ENCODE results near the gene DISP3.

Gene DISP3

DNA sequence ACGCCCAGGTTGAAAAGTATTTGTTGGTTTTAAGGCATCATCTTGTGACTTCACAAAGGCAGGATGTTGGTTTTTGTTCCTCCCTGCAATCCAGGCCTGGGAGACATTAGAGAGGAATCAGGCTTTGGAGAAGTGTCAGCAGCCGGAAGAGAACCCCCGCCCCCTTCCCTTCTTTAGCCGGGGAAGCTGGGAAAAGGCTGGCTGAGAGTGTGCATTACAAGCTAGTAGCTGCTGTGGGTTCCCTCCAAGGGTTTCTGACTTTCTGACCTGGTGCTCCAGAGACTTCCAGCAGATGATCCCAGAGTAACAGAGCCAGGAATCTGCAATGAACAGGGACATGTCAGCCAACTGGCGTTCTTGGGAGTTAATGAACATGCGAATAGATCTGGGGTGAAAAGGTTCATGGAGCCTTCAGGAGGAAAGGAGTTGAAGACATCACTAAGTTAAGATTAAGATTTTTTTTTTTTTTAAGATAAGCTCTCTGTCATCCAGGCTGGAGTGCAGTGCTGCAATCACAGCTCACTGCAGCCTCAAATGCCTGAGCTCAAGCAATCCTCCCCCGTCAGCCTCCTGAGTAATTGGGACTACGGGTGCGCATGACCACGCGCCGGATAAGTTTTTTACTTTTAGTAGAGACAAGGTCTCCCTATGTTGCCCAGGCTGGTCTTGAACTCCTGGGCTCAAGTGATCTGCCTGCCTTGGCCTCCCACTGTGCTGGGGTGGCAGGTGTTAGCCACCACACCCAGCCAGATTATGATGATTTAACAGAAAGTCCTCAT lies 7.5 kb downstream of the DISP3 start:
- no peak for DNase-seq (ENCODE audit: low read depth in 2 of 2)

DNA sequence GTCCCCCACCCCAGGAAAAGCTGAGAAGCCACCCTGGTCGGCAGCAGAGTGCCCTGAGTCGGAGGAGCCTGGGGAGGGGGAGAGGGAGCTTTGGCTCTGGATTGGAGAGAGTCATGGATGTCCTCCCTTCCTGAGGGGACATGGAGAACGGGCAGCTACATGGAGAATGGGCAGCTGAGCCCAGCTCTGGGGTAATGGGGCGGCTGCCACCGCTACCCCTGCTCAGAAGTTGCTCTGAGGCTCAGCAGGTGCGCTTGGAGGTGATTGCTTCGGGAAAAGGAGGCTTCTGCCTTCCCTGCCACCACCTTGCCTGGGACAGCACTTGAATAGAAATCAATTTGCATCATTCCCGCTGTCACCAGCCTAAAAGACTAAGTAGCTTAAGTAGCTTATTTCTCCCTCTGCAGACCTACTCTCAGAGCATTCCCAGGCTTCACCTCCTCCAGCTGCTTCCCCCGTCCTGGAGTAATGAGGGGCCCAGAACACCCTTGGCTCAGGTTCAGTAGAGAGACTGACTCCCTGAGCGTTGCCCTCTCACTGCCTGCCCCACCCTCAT lies 8.3 kb downstream of the DISP3 start:
- no peak for DNase-seq (ENCODE audit: low read depth in 2 of 2)

DNA sequence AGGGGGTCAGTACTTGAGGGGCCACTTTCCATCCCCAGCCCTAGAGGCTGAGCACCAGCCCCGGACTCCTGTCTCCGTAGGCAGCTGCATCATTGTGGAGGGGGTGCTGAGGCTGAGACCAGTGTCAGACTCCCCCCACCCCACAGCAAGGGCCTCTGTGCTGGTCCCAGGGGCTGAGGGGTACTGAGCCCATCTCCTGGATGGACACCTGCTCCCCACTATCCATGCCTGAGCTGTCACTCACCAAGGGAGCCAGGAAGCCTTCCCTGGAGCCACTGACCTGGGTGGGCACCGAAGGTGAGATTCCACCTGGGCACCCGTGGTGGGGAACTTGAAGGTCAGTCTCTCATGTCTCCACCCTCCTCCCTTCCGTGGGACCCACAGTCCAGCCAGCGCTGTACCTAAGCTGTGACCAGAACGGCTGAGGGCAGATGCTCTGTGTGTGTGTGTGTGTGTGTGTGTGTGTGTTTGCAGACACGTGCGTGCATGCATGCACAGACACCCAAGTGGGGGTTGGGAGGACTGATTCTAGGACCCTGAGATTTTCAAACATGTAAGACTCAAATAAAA lies 9.3 kb downstream of the DISP3 start:
- no peak for DNase-seq (ENCODE audit: low read depth in 2 of 2)

DNA sequence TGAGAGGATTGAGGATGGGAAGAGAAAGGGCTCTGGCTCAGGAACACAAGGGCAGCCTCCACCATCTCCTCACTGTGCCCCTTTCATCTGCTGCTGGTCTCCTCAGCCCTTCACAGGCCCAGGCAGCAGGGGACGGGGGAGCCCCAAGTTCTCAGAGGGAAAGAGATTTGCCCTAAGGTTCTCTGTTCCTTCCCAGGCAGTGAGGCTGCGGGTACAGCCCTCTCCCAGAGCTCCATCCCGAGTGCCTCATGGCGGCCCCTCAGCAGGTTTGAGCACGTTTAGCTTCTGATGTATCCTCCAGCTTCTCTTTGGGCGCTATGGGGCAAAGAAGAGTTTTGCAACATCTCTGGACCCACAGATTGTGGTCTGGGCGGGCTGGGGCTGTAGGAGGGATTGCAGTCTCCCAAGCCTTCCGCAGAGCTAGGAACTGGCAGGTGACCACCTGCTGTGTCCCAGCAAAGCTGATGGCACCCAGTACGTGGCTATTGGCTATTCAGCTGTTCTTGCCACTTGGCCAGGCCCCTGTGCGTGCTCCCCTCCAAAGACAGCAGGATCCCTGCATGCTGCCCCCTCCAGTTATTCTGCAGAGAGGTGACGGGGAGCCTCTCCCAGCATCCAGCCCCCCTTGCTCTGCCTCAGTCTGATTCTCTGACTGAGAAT lies 10.1 kb downstream of the DISP3 start:
- DNase-seq (ENCODE audit: low read depth in 2 of 2) = no peak

DNA sequence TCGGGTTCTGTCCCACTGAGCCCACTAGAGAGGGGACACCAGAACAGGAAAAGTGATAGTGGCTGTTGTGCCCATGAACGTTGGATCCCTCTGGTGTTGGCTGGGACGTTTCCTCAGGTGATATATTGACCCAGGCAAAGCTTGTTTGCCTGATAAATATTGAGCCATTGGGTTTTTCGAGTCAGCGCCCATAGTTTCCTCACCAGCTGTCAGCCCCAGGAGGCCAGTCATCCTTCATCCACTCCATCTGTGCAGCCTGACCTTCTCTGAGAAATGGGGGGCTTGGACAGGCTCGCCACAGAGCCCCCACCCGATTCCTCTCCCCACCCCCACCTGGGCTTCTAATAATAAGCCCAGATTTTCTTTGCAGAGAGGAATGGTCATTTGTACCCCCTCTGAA lies 13.3 kb downstream of the DISP3 start:
- no peak for DNase-seq (ENCODE audit: low read depth in 2 of 2)

DNA sequence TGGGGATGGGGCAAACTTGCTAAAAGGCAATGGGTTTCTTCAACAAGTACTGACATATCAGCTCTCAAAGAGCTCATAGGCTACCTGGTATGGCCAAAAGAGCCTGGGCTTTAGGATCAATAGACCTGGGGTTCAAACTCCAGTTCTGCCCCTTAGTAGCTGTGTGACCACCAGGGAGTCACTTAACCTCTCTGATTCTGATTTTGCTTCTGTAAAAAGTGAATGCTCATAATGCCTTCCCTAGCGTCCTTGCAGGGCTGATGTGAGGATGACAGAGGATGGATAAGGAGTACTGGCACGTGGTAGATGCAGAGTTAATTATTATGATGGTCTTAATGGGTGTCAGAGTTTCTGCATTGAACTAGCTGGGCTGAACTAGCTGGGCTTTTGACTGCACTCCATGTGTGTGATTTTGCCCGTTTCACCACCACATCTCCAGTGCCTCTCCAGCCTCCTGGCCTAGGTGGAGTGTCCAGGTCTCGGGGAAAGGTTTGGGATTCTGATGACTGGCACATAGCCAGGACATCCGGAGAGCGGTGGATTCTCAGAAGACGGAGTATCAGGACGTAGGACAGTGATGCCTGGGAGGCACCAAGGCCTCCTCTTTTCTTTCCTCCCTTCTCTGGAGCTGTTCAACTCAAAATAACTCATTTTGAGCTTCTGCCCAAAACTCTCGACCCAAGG lies 15.2 kb downstream of the DISP3 start:
- no peak for DNase-seq (ENCODE audit: low read depth in 2 of 2)

DNA sequence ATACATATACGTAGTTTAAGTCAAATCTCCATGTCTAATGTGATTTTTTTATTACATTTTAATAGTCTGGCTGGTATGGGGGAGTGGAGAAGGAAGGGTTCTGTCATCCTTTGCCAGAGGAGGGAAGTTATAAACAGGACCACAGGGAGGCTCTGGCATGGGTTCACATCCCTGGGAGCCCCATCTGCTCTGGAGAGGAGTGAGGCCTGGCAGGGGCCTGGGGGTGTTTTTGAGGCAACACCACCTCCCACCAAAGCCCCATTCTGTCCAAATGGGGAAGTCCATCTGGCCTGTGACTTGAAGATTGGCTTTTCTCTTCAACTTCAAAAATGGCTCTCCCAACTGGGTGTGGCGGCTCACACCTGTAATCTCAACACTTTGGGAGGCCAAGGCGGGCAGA lies 15.8 kb downstream of the DISP3 start:
- no peak for DNase-seq (ENCODE audit: low read depth in 2 of 2)

DNA sequence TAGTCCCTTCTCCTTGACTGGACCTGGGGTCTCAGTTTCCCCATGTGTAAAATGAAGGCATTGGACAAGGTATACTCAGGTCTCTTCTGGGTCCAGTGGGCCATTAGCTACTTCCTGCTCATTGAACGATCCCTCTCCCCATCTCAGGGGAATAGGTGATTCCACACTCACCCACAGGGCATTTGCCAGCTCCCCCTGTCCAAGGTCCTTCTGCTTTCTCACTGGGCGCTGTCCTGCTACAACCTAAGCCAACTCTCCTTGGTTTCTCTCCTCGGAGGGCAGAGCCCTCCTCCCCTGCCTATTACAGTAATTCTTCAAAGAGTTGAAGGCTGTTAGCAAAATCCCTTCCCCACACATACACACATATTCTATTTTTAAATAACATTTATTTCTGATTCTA lies 16.6 kb downstream of the DISP3 start:
- DNase-seq (ENCODE audit: low read depth in 2 of 2) = no peak

DNA sequence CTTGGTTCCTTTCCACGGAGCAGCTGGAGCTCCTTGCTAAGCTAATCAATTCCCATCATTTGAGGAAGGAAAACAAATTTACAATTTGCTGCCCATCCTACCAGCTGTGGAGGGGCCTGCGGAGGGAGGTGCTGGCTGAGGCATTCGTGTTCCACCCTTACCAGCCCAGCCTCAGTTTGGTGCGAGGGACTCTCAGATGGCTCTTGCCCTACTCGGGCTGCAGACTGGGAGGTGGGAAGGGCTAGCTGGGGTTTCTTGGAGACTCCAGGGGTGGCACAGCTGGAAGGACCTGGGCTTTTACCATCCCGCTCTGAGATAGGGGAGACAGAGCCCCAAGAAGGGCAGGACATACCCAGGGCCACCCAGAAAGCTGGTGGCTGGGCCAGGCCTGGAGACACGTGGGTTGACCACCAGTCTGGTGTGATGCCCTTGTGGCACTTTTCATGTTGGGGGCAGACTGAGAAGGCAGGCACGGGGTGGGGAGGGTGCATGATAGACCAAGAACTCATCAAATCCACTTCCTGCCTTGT lies 17.7 kb downstream of the DISP3 start:
- DNase-seq (ENCODE audit: low read depth in 2 of 2) = no peak

DNA sequence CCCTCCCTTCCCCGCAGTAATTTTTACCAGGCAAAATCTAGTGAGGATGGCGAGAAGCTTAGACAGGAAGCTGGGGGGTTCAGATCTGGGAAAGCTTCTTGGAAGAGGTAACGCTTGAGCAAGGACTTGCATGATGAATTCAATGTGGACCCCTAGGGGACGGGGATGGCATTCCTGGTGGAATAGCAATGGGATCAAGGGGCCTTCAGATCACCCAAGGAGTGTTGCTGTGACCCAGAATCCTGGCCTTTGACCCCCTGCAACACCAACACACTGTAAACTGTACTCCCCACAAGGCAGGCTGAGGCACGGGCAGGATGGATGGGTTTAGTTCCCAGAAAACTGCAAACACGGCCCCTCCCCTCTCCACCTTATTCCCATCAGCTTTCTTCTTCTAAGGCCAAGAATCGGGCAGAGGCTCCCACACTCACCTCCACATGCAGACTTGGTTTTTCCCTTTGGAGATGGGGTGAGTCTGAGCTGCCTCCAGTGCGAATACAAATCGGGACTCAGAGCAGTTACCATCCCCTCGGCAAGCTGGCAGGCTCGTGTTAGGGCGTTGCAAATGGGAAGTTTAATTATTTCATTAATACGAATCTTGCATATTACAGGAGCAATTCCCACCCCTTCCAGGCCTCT lies 20.1 kb downstream of the DISP3 start:
- no peak for DNase-seq (ENCODE audit: low read depth in 2 of 2)

DNA sequence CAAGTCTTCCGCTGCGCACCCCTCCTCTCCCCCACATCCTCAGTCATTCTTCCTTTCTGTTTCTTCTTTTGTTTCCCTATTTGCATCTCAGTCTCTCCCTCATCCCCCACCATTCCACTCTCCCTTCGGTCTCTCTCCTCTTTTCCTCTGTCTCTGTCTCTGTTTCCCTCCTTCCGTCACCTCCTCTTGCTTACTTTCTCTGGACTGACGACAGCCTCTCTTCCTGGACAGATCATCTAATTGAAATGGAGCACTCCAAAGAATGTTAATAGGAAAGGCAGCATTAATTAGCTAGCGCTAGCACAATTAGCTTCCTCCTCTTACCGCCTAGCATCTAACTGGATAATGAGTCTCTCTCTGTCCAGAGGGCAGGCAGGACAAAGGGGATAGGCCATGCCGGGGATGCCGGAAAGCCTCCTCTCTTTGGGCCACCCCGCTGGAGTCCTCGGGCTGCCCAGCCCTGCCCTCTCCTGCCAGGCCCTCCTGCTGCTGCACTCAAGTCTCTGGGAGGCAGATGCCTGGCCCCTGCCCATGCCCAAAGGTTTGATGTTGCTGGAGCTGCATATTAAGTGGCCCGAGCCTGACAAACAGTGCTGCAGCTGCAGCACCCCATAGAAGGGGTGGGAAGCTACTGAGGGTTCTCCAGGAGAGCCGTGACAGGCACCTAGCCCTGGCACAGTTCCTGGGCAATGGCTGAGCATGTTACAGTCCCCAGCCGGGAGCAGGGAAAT lies 20.8 kb downstream of the DISP3 start:
- no peak for DNase-seq (ENCODE audit: low read depth in 2 of 2)

DNA sequence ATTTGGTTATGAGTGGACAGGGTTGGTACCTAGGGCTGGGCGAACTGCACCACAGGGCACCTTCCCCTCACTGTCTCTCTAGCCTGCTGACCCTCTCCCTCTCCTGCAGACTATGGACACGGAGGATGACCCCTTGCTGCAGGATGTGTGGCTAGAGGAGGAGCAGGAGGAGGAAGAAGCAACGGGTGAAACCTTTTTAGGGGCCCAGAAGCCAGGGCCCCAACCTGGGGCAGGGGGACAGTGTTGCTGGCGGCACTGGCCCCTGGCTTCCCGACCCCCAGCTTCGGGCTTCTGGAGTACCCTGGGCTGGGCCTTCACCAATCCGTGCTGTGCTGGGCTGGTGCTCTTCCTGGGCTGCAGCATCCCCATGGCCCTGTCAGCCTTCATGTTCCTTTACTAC lies 21.9 kb downstream of the DISP3 start:
- DNase-seq (ENCODE audit: low read depth in 2 of 2) = no peak

DNA sequence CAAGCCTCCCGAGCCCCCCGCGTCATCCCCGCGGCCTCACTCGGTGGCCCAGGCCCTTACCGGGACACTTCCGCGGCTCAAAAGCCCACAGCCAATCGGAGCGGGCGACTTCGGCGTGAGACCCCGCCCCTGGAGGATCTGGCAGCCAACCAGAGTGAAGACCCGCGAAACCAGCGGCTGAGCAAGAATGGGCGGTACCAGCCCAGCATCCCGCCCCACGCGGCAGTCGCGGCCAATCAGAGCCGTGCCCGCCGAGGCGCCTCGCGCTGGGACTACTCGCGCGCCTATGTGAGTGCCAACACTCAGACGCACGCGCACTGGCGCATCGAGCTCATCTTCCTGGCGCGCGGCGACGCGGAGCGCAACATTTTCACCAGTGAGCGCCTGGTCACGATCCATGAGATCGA lies 22.5 kb downstream of the DISP3 start:
- DNase-seq (ENCODE audit: low read depth in 2 of 2) = no peak

DNA sequence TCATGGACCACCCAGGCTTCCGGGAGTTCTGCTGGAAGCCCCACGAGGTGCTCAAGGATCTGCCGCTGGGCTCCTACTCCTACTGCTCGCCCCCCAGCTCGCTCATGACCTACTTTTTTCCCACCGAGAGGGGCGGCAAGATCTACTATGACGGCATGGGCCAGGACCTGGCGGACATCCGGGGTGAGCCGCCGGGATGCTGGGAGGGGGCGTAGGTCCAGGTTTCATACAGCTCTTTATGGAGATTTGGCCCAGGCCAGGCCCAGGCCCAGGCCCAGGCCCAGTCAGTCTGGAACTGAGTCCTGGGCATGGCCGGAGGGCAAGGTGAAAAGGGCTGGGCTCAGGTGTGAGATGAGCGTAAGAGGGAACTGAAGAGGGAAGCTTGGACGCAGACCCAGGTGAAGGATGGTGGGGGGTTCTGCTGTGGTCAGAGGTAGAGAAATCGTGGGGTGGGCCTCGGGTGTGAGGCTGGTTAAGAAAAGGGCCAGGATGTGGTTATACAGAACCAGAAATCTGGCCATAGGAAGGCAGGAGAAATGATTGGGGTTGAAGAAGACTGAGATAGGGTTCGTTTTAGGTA lies 23.0 kb downstream of the DISP3 start:
- DNase-seq (ENCODE audit: low read depth in 2 of 2) = no peak

DNA sequence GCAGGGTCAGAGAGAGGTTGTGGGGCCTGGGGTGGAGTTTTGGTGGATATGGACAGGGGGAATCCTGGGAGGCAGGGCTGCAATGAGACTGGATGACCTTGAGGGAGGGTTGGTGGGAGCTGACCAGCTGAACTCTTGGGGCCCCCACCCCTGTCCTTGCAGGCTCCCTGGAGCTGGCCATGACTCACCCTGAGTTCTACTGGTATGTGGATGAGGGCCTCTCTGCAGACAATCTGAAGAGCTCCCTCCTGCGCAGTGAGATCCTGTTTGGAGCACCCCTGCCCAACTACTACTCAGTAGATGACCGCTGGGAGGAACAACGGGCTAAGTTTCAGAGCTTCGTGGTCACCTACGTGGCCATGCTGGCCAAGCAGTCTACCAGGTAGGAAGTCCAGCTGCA lies 23.6 kb downstream of the DISP3 start:
- no peak for DNase-seq (ENCODE audit: low read depth in 2 of 2)

DNA sequence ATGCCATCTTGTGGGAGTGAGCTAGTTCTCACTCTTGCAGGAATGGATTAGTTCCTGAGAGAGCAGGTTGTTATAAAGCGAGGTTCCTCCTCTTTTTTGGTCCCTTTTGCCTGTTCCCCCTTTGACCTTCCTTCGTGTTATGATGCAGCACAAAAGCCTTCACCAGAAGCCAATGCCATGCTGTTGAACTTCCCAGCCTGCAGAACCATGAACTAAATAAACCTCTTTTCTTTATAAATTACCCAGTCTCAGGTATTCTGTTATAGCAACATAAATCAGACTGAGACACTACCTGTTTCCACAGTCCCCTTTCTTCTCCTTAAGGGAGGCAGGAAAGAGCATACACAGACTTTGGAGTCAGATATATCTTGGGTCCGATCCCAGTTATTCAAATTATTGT lies 25.6 kb downstream of the DISP3 start:
- DNase-seq (ENCODE audit: low read depth in 2 of 2) = no peak

DNA sequence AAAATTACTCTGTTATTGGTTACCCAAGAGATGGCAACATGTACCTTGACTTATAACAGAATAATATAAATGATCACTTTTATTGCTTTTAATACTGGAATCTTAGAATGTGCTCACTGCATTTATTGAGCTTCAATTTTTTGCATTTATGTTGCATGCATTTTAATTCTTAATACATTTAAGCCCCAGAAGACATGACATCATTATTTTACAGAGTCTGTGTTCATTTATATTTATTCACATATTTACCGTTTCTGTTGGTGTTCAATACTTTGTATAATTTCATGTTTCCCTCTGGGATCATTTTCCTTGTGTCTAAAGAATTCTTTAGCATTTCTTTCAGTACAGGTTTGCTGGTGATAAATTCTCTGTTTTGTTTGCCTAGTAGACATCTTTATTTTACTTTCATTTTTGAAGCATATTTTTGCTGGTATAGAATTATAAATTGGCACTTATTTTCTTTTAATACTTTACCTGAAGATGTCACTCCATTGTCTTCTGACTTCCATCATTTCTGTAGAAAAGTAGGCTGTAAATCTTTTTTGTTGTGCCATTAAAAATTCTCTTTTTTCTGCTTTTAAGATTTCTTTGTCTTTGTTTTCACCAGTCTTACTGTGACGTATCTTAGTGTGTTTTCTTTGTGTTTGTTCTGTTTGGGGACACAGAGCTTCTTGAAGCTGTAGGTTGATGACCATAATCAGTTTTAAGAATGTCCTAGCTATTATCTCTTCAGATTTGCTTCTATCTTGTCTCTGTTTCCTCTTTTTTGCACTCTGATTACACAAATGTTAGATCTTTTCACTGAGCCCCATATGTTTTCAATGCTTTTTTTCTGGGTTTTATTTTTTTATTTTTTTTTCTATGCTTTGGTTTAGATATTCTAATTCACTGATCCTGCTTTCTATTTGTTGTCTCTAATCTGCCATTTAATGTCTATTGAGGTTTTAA lies 26.9 kb downstream of the DISP3 start:
- DNase-seq (ENCODE audit: low read depth in 2 of 2) = no peak

DNA sequence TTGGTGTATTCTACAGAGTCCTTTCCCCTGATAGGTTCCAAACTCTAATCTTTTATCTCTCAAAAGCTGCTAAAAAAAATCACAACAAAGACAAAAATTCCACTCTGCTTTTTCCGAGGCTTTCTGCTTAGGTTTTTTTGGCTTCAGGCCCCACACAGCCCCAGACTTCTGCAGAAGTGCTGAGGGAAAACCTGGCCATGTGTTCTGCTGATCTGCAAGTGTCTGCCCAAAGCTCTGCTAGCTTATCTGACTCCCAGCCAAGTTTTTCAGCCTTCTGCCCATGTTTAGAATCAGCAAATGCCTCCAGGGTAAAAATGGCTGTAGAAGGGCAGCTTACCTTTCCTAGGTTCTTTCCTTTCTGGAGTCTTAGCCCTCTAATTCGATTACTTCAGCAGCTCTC lies 28.4 kb downstream of the DISP3 start:
- no peak for DNase-seq (ENCODE audit: low read depth in 2 of 2)

DNA sequence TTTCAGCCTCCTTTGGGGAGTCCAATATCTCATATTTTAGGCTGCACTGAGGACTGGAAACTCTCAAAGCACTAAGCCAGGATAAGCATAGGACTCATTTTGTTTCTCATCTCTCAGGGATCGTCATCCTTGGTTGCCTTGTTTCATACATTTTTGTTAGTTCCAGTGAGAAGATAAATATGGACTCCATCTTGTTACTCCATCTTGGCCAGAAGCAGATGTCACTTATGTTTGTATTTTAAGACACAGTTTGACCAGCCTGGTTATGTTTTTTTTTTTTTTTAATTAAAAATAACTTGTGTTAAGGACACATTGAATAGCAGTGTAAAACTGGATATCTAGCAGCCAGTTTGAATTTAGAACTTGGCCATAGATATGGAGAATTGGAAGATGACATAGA lies 34.7 kb downstream of the DISP3 start:
- no peak for DNase-seq (ENCODE audit: low read depth in 2 of 2)

All from stimulated activated CD8-positive, alpha-beta memory T cell treated with anti-CD3 and anti-CD28 coated beads, Interleukin-2, amount 100 ng/mL, for 48 hours (primary cell).